HUES64 (cell line): ENCODE data around the gene GALNT9.
A peak's percentile ranks its signal among the peaks of the same experiment; 100 is the strongest.

Source experiments
- H3K27ac ChIP-seq: 2 replicates; pipeline ENCODE4 v1.7.0; 2013; ENCODE audit warnings: low read depth, low read length, inconsistent platforms
- H3K27me3 ChIP-seq: 2 replicates; pipeline ENCODE4 v1.6.1; 2013; ENCODE audit warnings: mild to moderate bottlenecking, low read length; ENCODE audit not compliant: insufficient read depth
- H3K36me3 ChIP-seq: 2 replicates; pipeline ENCODE4 v1.6.1; 2013; ENCODE audit warnings: mild to moderate bottlenecking, low read length; ENCODE audit not compliant: insufficient read depth
- H3K4me1 ChIP-seq: 2 replicates; pipeline ENCODE4 v1.6.1; 2013; ENCODE audit warnings: mild to moderate bottlenecking, low read length, moderate library complexity; ENCODE audit not compliant: insufficient read depth
- H3K4me3 ChIP-seq: 2 replicates; pipeline ENCODE4 v1.5.1; 2013; ENCODE audit warnings: mild to moderate bottlenecking, low read length, moderate library complexity
- H3K9ac ChIP-seq: 2 replicates; pipeline ENCODE4 v1.6.1; 2013; ENCODE audit warnings: mild to moderate bottlenecking, low read depth, low read length
- H3K9me3 ChIP-seq: 2 replicates; pipeline ENCODE4 v1.6.1; 2013; ENCODE audit warnings: low read depth, low read length; ENCODE audit not compliant: insufficient read depth
- WGBS: fragments of 150-250, 120-280 bp; methylation state at CpG from one replicate; pipeline ENCODE4 v1.1.7; 2013; ENCODE audit warnings: missing lambda C conversion rate; 5-methylcytosine and 5-hydroxymethylcytosine counted together

Gene GALNT9

GRCh38 chr12:132189378-132190011 lies 139.9 kb downstream of the GALNT9 start:
- peaks cover 19% of the 10 kb centered on the region for H3K9me3 ChIP-seq
- H3K9ac ChIP-seq, result no peak overlapping the region
- H3K4me3 ChIP-seq, result peak overlapping the region; percentile 50
- WGBS, result 26% methylated on average over 69 of the region's 69 CpGs
- no peak overlapping the region for H3K27ac ChIP-seq
- peaks cover 81% of the 10 kb centered on the region for H3K27me3 ChIP-seq
- no peaks in the 10 kb centered on the region for H3K4me1 ChIP-seq
- no peaks in the 10 kb centered on the region for H3K36me3 ChIP-seq

- WGBS, result 53% methylated on average over 20 of the region's 20 CpGs
- H3K9me3 ChIP-seq, result peaks cover 15% of the 10 kb centered on the region
- H3K4me3 ChIP-seq, result peak overlapping the region; percentile 50
- no peaks in the 10 kb centered on the region for H3K4me1 ChIP-seq
- peaks cover 78% of the 10 kb centered on the region for H3K27me3 ChIP-seq
- no peaks in the 10 kb centered on the region for H3K36me3 ChIP-seq
- H3K9ac ChIP-seq, result no peak overlapping the region
- H3K27ac ChIP-seq, result no peak overlapping the region
These were observed 140.5 kb downstream of the GALNT9 start for GRCh38 chr12:132188916-132189325.

GRCh38 chr12:132188451-132188901 lies 140.9 kb downstream of the GALNT9 start:
- H3K36me3 ChIP-seq, result no peaks in the 10 kb centered on the region
- no peaks in the 10 kb centered on the region for H3K4me1 ChIP-seq
- H3K9me3 ChIP-seq, result peaks cover 11% of the 10 kb centered on the region; the same call in 1 of the 2 replicates
- H3K9ac ChIP-seq, result no peak overlapping the region
- H3K4me3 ChIP-seq, result no peak overlapping the region
- H3K27me3 ChIP-seq, result peaks cover 80% of the 10 kb centered on the region
- H3K27ac ChIP-seq, result no peak overlapping the region
- WGBS, result 82% methylated on average over 21 of the region's 21 CpGs

GRCh38 chr12:132187646-132188450 lies 141.5 kb downstream of the GALNT9 start:
- Histone ChIP-seq H3K27ac (no peak overlapping the region), H3K4me1 (no peaks in the 10 kb centered on the region), H3K27me3 (peaks cover 87% of the 10 kb centered on the region)

GRCh38 chr12:132186857-132187620 lies 142.3 kb downstream of the GALNT9 start:
- Histone ChIP-seq H3K4me1 (no peaks in the 10 kb centered on the region), H3K9ac (no peak overlapping the region), H3K27ac (no peak overlapping the region)

More at GRCh38 chr12:132187646-132188450, 141.5 kb downstream of the GALNT9 start:
- 0 out of 2 replicates have a peak, but pooled peaks cover 6% of the 10 kb centered on the region for H3K9me3 ChIP-seq
- WGBS, result 87% methylated on average over 35 of the region's 35 CpGs
- H3K36me3 ChIP-seq, result no peaks in the 10 kb centered on the region
- H3K9ac ChIP-seq, result no peak overlapping the region
- no peak overlapping the region for H3K4me3 ChIP-seq

GRCh38 chr12:132186208-132186856 lies 143.1 kb downstream of the GALNT9 start:
- Histone ChIP-seq H3K27me3 (peaks cover 77% of the 10 kb centered on the region), H3K36me3 (no peaks in the 10 kb centered on the region), H3K4me3 (no peak overlapping the region), H3K27ac (no peak overlapping the region), H3K4me1 (no peaks in the 10 kb centered on the region), H3K9me3 (peaks cover 10% of the 10 kb centered on the region; the same call in 1 of the 2 replicates), H3K9ac (no peak overlapping the region)
- 74% methylated on average over 24 of the region's 24 CpGs for WGBS

More at GRCh38 chr12:132186857-132187620, 142.3 kb downstream of the GALNT9 start:
- WGBS, result 88% methylated on average over 39 of the region's 39 CpGs
- no peaks in the 10 kb centered on the region for H3K36me3 ChIP-seq
- H3K9me3 ChIP-seq, result 0 out of 2 replicates have a peak, but pooled peaks cover 10% of the 10 kb centered on the region
- H3K4me3 ChIP-seq, result no peak overlapping the region
- H3K27me3 ChIP-seq, result peaks cover 84% of the 10 kb centered on the region

GRCh38 chr12:132185705-132186104 lies 143.7 kb downstream of the GALNT9 start:
- H3K9me3 ChIP-seq, result peaks cover 10% of the 10 kb centered on the region; the same call in 1 of the 2 replicates
- H3K4me1 ChIP-seq, result no peaks in the 10 kb centered on the region
- no peak overlapping the region for H3K27ac ChIP-seq
- 76% methylated on average over 16 of the region's 16 CpGs for WGBS
- no peak overlapping the region for H3K9ac ChIP-seq
- no peak overlapping the region for H3K4me3 ChIP-seq
- no peaks in the 10 kb centered on the region for H3K36me3 ChIP-seq
- peaks cover 71% of the 10 kb centered on the region for H3K27me3 ChIP-seq

GRCh38 chr12:132182711-132183365 lies 146.6 kb downstream of the GALNT9 start:
- H3K9ac ChIP-seq, result no peak overlapping the region
- H3K27me3 ChIP-seq, result peaks cover 43% of the 10 kb centered on the region
- 76% methylated on average over 10 of the region's 10 CpGs for WGBS
- no peak overlapping the region for H3K27ac ChIP-seq
- no peak overlapping the region for H3K4me3 ChIP-seq
- no peaks in the 10 kb centered on the region for H3K4me1 ChIP-seq
- H3K36me3 ChIP-seq, result no peaks in the 10 kb centered on the region
- peaks cover 8% of the 10 kb centered on the region; the same call in 1 of the 2 replicates for H3K9me3 ChIP-seq

GRCh38 chr12:132182206-132182710 lies 147.1 kb downstream of the GALNT9 start:
- Histone ChIP-seq H3K9ac (no peak overlapping the region), H3K9me3 (peaks cover 8% of the 10 kb centered on the region; the same call in 1 of the 2 replicates), H3K27ac (no peak overlapping the region), H3K27me3 (peaks cover 39% of the 10 kb centered on the region), H3K4me3 (no peak overlapping the region), H3K36me3 (no peaks in the 10 kb centered on the region), H3K4me1 (no peaks in the 10 kb centered on the region)
- 92% methylated on average over 21 of the region's 21 CpGs for WGBS
